Measurements from ENCODE around the gene TRPV6. TPM values are rescaled to one million over a fixed set of nuclear protein-coding genes. Genes with fewer than 3 reads are reported as not detected.
A peak's percentile ranks its signal among the peaks of the same experiment; 100 is the strongest.

TRPV6 gene
- total and polyA plus RNA-seq, 8 donors = 1.1 to 8.5 (median 6.5) TPM

GRCh38 chr7:142904128-142904527 is 18.6 kb upstream of the TRPV6 start:
- intact Hi-C loops (cut with DNase I) = no loop called here
- H3K27me3 ChIP-seq = no peaks in the 10 kb centered on the region
- H3K4me1 ChIP-seq = peaks cover 0 to 4% of the 10 kb centered on the region in 2 donors
- no peak overlapping the region for H3K27ac ChIP-seq
- no peak overlapping the region for H3K4me3 ChIP-seq
- ATAC-seq (no peak), DNase-seq (no peak)
- TF ChIP-seq CTCF (IDR thresholded peaks at IDR 0.05) = no peak
- no peaks in the 10 kb centered on the region for H3K36me3 ChIP-seq
- H3K9me3 ChIP-seq = peaks cover 0 to 13% of the 10 kb centered on the region in 2 donors

GRCh38 chr7:142901426-142902259 is 16.1 kb upstream of the TRPV6 start:
- ATAC-seq (no peak), DNase-seq (no peak)
- Histone ChIP-seq H3K36me3 (no peaks in the 10 kb centered on the region), H3K27ac (no peak overlapping the region), H3K27me3 (no peaks in the 10 kb centered on the region), H3K4me3 (no peak overlapping the region), H3K9me3 (peaks cover 0 to 13% of the 10 kb centered on the region in 2 donors), H3K4me1 (no peaks in the 10 kb centered on the region)
- intact Hi-C loops (cut with DNase I) = no loop called here
- no peak for TF ChIP-seq CTCF (IDR thresholded peaks at IDR 0.05)

- peaks cover 0 to 10% of the 10 kb centered on the region in 2 donors for H3K9me3 ChIP-seq
- intact Hi-C loops (cut with DNase I) = no loop called here
Measured at GRCh38 chr7:142899661-142900060, 14.1 kb upstream of the TRPV6 start.

GRCh38 chr7:142898377-142899170 is 13.0 kb upstream of the TRPV6 start:
- no peak for TF ChIP-seq CTCF (IDR thresholded peaks at IDR 0.05)
- no peaks in the 10 kb centered on the region for H3K27me3 ChIP-seq
- ATAC-seq (peak; percentile 87), DNase-seq (peak in 3 of 4 donors; percentile 30 to 68 (median 48))
- H3K9me3 ChIP-seq = no peaks in the 10 kb centered on the region
- peak overlapping the region in 1 of 2 donors; percentile 1 for H3K27ac ChIP-seq
- no peaks in the 10 kb centered on the region for H3K36me3 ChIP-seq
- intact Hi-C loops (cut with DNase I) = no loop called here
- H3K4me1 ChIP-seq = no peaks in the 10 kb centered on the region
- no peak overlapping the region for H3K4me3 ChIP-seq

More at GRCh38 chr7:142899661-142900060, 14.1 kb upstream of the TRPV6 start:
- Histone ChIP-seq H3K27me3 (no peaks in the 10 kb centered on the region), H3K4me1 (no peaks in the 10 kb centered on the region), H3K27ac (no peak overlapping the region), H3K36me3 (no peaks in the 10 kb centered on the region), H3K4me3 (no peak overlapping the region)
- no peak for DNase-seq
- TF ChIP-seq CTCF (IDR thresholded peaks at IDR 0.05) = no peak
- no peak for ATAC-seq

DNA sequence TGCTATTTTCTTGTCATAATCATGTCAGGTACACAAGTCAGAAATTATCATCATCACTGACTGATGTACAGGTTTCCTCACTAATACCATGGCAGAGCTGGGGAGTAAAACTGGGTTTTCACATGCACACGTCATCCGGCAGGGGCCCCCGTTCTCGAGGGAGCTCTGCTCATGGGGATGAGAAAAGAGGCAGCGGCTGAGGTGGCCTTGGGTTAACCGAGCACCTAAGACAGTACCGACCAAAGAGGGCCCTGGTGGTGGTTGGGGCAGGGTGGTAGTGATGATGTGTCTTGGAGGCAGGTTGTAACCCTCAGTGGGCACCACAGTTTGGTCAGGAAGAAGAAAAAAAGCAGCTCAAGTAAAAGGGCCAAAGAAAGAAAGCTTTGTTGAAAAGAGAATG is 12.1 kb upstream of the TRPV6 start:
- DNase-seq (no peak), ATAC-seq (no peak)
- Histone ChIP-seq H3K27ac (no peak overlapping the region), H3K9me3 (no peaks in the 10 kb centered on the region), H3K4me1 (no peaks in the 10 kb centered on the region), H3K27me3 (no peaks in the 10 kb centered on the region), H3K4me3 (no peak overlapping the region), H3K36me3 (no peaks in the 10 kb centered on the region)
- TF ChIP-seq CTCF (IDR thresholded peaks at IDR 0.05) = no peak
- intact Hi-C loops (cut with DNase I) = no loop called here

Measured in left lung (tissue), 10 donors.